ENCODE results near the gene LAMC3. TPM values are rescaled to one million over a fixed set of nuclear protein-coding genes. Genes with fewer than 3 reads are reported as not detected.

LAMC3 gene
- total RNA-seq, 1 experiment from 2014 or later = not detected

- Histone ChIP-seq H3K27ac (no peak overlapping the region), H3K4me1 (no peaks in the 10 kb centered on the region)
Observed at GRCh38 chr9:131006601-131007000, 2.4 kb upstream of the LAMC3 start.

GRCh38 chr9:131008086-131008485, 888 bp upstream of the LAMC3 start:
- H3K36me3 ChIP-seq = no peaks in the 10 kb centered on the region
- peaks cover 6% of the 10 kb centered on the region; the same call in 1 of the 2 replicates for H3K4me1 ChIP-seq
- H3K27me3 ChIP-seq = peaks cover 10% of the 10 kb centered on the region; the same call in 1 of the 2 replicates
- DNase-seq = no peak
- no peak overlapping the region for H3K27ac ChIP-seq
- no peaks in the 10 kb centered on the region for H3K9me3 ChIP-seq (replicated peaks)
- H3K4me3 ChIP-seq = no peak overlapping the region

More at GRCh38 chr9:131006601-131007000, 2.4 kb upstream of the LAMC3 start:
- Histone ChIP-seq H3K36me3 (no peaks in the 10 kb centered on the region), H3K4me3 (no peak overlapping the region), H3K9me3 (replicated peaks) (no peaks in the 10 kb centered on the region), H3K27me3 (no peaks in the 10 kb centered on the region; the same call in 1 of the 2 replicates)
- no peak for DNase-seq

- H3K27me3 ChIP-seq = peaks cover 14% of the 10 kb centered on the region; the same call in 1 of the 2 replicates
- no peaks in the 10 kb centered on the region for H3K9me3 ChIP-seq (replicated peaks)
- no peaks in the 10 kb centered on the region for H3K36me3 ChIP-seq
- no peak for DNase-seq
- H3K27ac ChIP-seq = no peak overlapping the region
- peaks cover 6% of the 10 kb centered on the region; the same call in 1 of the 2 replicates for H3K4me1 ChIP-seq
- H3K4me3 ChIP-seq = no peak overlapping the region
Observed at GRCh38 chr9:131008563-131008908, 438 bp upstream of the LAMC3 start.

- no peak overlapping the region for H3K27ac ChIP-seq
- H3K4me3 ChIP-seq = no peak overlapping the region
- H3K4me1 ChIP-seq = peaks cover 6% of the 10 kb centered on the region; the same call in 1 of the 2 replicates
- H3K27me3 ChIP-seq = peaks cover 17% of the 10 kb centered on the region; the same call in 1 of the 2 replicates
- no peaks in the 10 kb centered on the region for H3K36me3 ChIP-seq
- H3K9me3 ChIP-seq (replicated peaks) = no peaks in the 10 kb centered on the region
- DNase-seq = no peak
Observed at GRCh38 chr9:131010482-131011273, 1.7 kb downstream of the LAMC3 start.

- Histone ChIP-seq H3K36me3 (no peaks in the 10 kb centered on the region), H3K4me1 (peaks cover 6% of the 10 kb centered on the region; the same call in 1 of the 2 replicates), H3K9me3 (replicated peaks) (no peaks in the 10 kb centered on the region), H3K27me3 (peaks cover 17% of the 10 kb centered on the region; the same call in 1 of the 2 replicates), H3K4me3 (no peak overlapping the region), H3K27ac (no peak overlapping the region)
- DNase-seq = no peak
Observed at GRCh38 chr9:131011274-131012022, 2.5 kb downstream of the LAMC3 start.

- no peak for DNase-seq
- peaks cover 17% of the 10 kb centered on the region; the same call in 1 of the 2 replicates for H3K27me3 ChIP-seq
- H3K4me3 ChIP-seq = peak overlapping the region; percentile 7
- H3K9me3 ChIP-seq (replicated peaks) = no peaks in the 10 kb centered on the region
- H3K36me3 ChIP-seq = no peaks in the 10 kb centered on the region
- no peak overlapping the region for H3K27ac ChIP-seq
- H3K4me1 ChIP-seq = peaks cover 6% of the 10 kb centered on the region; the same call in 1 of the 2 replicates
Observed at GRCh38 chr9:131012023-131012334, 3.0 kb downstream of the LAMC3 start.

GRCh38 chr9:131012396-131012917, 3.5 kb downstream of the LAMC3 start:
- Histone ChIP-seq H3K27me3 (peaks cover 17% of the 10 kb centered on the region; the same call in 1 of the 2 replicates), H3K9me3 (replicated peaks) (no peaks in the 10 kb centered on the region), H3K36me3 (no peaks in the 10 kb centered on the region), H3K27ac (no peak overlapping the region), H3K4me3 (peak overlapping the region; percentile 7), H3K4me1 (peaks cover 6% of the 10 kb centered on the region; the same call in 1 of the 2 replicates)
- DNase-seq = peak in 1 of 2 experiments; percentile 42

GRCh38 chr9:131013015-131013755, 4.2 kb downstream of the LAMC3 start:
- Histone ChIP-seq H3K36me3 (no peaks in the 10 kb centered on the region), H3K9me3 (replicated peaks) (no peaks in the 10 kb centered on the region), H3K4me1 (peaks cover 6% of the 10 kb centered on the region; the same call in 1 of the 2 replicates), H3K4me3 (no peak overlapping the region), H3K27me3 (peaks cover 17% of the 10 kb centered on the region; the same call in 1 of the 2 replicates), H3K27ac (no peak overlapping the region)
- no peak for DNase-seq

GRCh38 chr9:131013771-131014676, 5.0 kb downstream of the LAMC3 start:
- peaks cover 17% of the 10 kb centered on the region; the same call in 1 of the 2 replicates for H3K27me3 ChIP-seq
- no peak overlapping the region for H3K27ac ChIP-seq
- H3K9me3 ChIP-seq (replicated peaks) = no peaks in the 10 kb centered on the region
- H3K4me1 ChIP-seq = peaks cover 6% of the 10 kb centered on the region; the same call in 1 of the 2 replicates
- H3K36me3 ChIP-seq = no peaks in the 10 kb centered on the region
- DNase-seq = no peak
- no peak overlapping the region for H3K4me3 ChIP-seq

GRCh38 chr9:131015112-131015511, 6.1 kb downstream of the LAMC3 start:
- H3K27me3 ChIP-seq = peaks cover 17% of the 10 kb centered on the region
- H3K36me3 ChIP-seq = no peaks in the 10 kb centered on the region
- H3K27ac ChIP-seq = no peak overlapping the region
- no peak for DNase-seq
- no peaks in the 10 kb centered on the region for H3K9me3 ChIP-seq (replicated peaks)
- H3K4me1 ChIP-seq = peaks cover 6% of the 10 kb centered on the region; the same call in 1 of the 2 replicates
- H3K4me3 ChIP-seq = no peak overlapping the region

- H3K4me1 ChIP-seq = peaks cover 6% of the 10 kb centered on the region; the same call in 1 of the 2 replicates
- no peaks in the 10 kb centered on the region for H3K36me3 ChIP-seq
- no peaks in the 10 kb centered on the region for H3K9me3 ChIP-seq (replicated peaks)
- no peak overlapping the region for H3K27ac ChIP-seq
- no peak for DNase-seq
- peaks cover 21% of the 10 kb centered on the region for H3K27me3 ChIP-seq
- H3K4me3 ChIP-seq = no peak overlapping the region
Observed at GRCh38 chr9:131015876-131016397, 7.0 kb downstream of the LAMC3 start.

- H3K27ac ChIP-seq = no peak overlapping the region
- H3K4me1 ChIP-seq = peaks cover 6% of the 10 kb centered on the region; the same call in 1 of the 2 replicates
- peaks cover 24% of the 10 kb centered on the region for H3K27me3 ChIP-seq
- no peak overlapping the region for H3K4me3 ChIP-seq
- DNase-seq = no peak
- no peaks in the 10 kb centered on the region for H3K9me3 ChIP-seq (replicated peaks)
- no peaks in the 10 kb centered on the region for H3K36me3 ChIP-seq
Observed at GRCh38 chr9:131017067-131017466, 8.1 kb downstream of the LAMC3 start.

- H3K9me3 ChIP-seq (replicated peaks) = no peaks in the 10 kb centered on the region
- peaks cover 9% of the 10 kb centered on the region for H3K27me3 ChIP-seq
- no peak for DNase-seq
- no peaks in the 10 kb centered on the region for H3K36me3 ChIP-seq
- H3K4me3 ChIP-seq = no peak overlapping the region
- no peak overlapping the region for H3K27ac ChIP-seq
- H3K4me1 ChIP-seq = no peaks in the 10 kb centered on the region
Observed at GRCh38 chr9:131018621-131019020, 9.6 kb downstream of the LAMC3 start.
